MG63 (cell line): ENCODE measurements around the gene HAAO. TPM values are rescaled to one million over a fixed set of nuclear protein-coding genes. Genes with fewer than 3 reads are reported as not detected.
A peak's percentile ranks its signal among the peaks of the same experiment; 100 is the strongest.
"Not testable (repeated sequence)": the region's sequence is repeated elsewhere in the genome, so short reads cannot be mapped to it uniquely, and the experiment has no call there.

Experiments
- DNase-seq: peaks from one replicate; pipeline ENCODE4 v3.0.0-alpha.2; 2020
- H3K27me3 ChIP-seq: fragments of 250-450 bp; sonication (Bioruptor Pico); 2 replicates; pipeline ENCODE4 v1.5.1; 2020; ENCODE audit warnings: mild to moderate bottlenecking, moderate library complexity
- H3K36me3 ChIP-seq: fragments of 250-450 bp; sonication (Bioruptor Pico); 2 replicates; pipeline ENCODE4 v1.5.1; 2020; ENCODE audit warnings: mild to moderate bottlenecking, moderate library complexity
- H3K4me3 ChIP-seq: fragments of 250-450 bp; sonication (Bioruptor Pico); 2 replicates; pipeline ENCODE4 v1.5.1; 2020; ENCODE audit warnings: mild to moderate bottlenecking, moderate library complexity
- H3K9me3 ChIP-seq: fragments of 250-450 bp; sonication (Bioruptor Pico); 2 replicates; pipeline ENCODE4 v1.5.1; 2020; ENCODE audit warnings: mild to moderate bottlenecking, moderate library complexity
- total RNA-seq: library from RNA; depleted of rRNA; stranded (reverse); fragments of >200 nt; shearing (Covaris generic); gene quantifications from 2 replicates; pipeline ENCODE4 v1.2.3, GENCODE V29; 2014; ENCODE audit warnings: low replicate concordance

HAAO gene
- total RNA-seq, 1 experiment from 2014 or later, result not detected

GRCh38 chr2:42747422-42747821, 45.0 kb downstream of the HAAO start:
- Histone ChIP-seq H3K9me3 (no peaks in the 10 kb centered on the region), H3K36me3 (no peaks in the 10 kb centered on the region), H3K27me3 (no peaks in the 10 kb centered on the region), H3K4me3 (no peak overlapping the region)
- DNase-seq, result no peak

- H3K27me3 ChIP-seq, result no peaks in the 10 kb centered on the region
- no peaks in the 10 kb centered on the region; the same call in 1 of the 2 replicates for H3K36me3 ChIP-seq
- no peak overlapping the region for H3K4me3 ChIP-seq
- DNase-seq, result no peak
- no peaks in the 10 kb centered on the region for H3K9me3 ChIP-seq
Observed at GRCh38 chr2:42744545-42745082, 47.8 kb downstream of the HAAO start.

- H3K27me3 ChIP-seq, result no peaks in the 10 kb centered on the region
- H3K9me3 ChIP-seq, result no peaks in the 10 kb centered on the region
- no peak overlapping the region for H3K4me3 ChIP-seq
- DNase-seq, result no peak
- H3K36me3 ChIP-seq, result no peaks in the 10 kb centered on the region; the same call in 1 of the 2 replicates
Observed at GRCh38 chr2:42743659-42743990, 48.8 kb downstream of the HAAO start.

GRCh38 chr2:42742740-42743658, 49.4 kb downstream of the HAAO start:
- Histone ChIP-seq H3K27me3 (no peaks in the 10 kb centered on the region), H3K4me3 (no peak overlapping the region), H3K9me3 (no peaks in the 10 kb centered on the region), H3K36me3 (no peaks in the 10 kb centered on the region; the same call in 1 of the 2 replicates)
- DNase-seq, result no peak

GRCh38 chr2:42741140-42741539, 51.2 kb downstream of the HAAO start:
- no peaks in the 10 kb centered on the region; the same call in 1 of the 2 replicates for H3K36me3 ChIP-seq
- H3K9me3 ChIP-seq, result no peaks in the 10 kb centered on the region
- H3K27me3 ChIP-seq, result no peaks in the 10 kb centered on the region
- no peak overlapping the region for H3K4me3 ChIP-seq
- no peak for DNase-seq

GRCh38 chr2:42736598-42737322, 55.6 kb downstream of the HAAO start:
- H3K27me3 ChIP-seq, result no peaks in the 10 kb centered on the region
- H3K9me3 ChIP-seq, result peaks cover 4% of the 10 kb centered on the region; the same call in 1 of the 2 replicates
- no peak for DNase-seq
- H3K36me3 ChIP-seq, result no peaks in the 10 kb centered on the region; the same call in 1 of the 2 replicates
- H3K4me3 ChIP-seq, result no peak overlapping the region

GRCh38 chr2:42733852-42734251, 58.5 kb downstream of the HAAO start:
- no peaks in the 10 kb centered on the region; the same call in 1 of the 2 replicates for H3K36me3 ChIP-seq
- peaks cover 15% of the 10 kb centered on the region for H3K9me3 ChIP-seq
- H3K27me3 ChIP-seq, result no peaks in the 10 kb centered on the region
- DNase-seq, result no peak
- H3K4me3 ChIP-seq, result no peak overlapping the region

- DNase-seq, H3K27me3 ChIP-seq, H3K36me3 ChIP-seq, H3K4me3 ChIP-seq: not testable (repeated sequence)
- peaks cover 15% of the 10 kb centered on the region for H3K9me3 ChIP-seq
Observed at GRCh38 chr2:42731316-42731715, 61.1 kb downstream of the HAAO start.

- no peak for DNase-seq
- H3K4me3 ChIP-seq, result no peak overlapping the region
- H3K27me3 ChIP-seq, result no peaks in the 10 kb centered on the region
- H3K9me3 ChIP-seq, result peaks cover 11% of the 10 kb centered on the region
- H3K36me3 ChIP-seq, result no peaks in the 10 kb centered on the region
Observed at GRCh38 chr2:42726680-42727079, 65.7 kb downstream of the HAAO start.

- Histone ChIP-seq H3K9me3 (peaks cover 11% of the 10 kb centered on the region), H3K27me3 (no peaks in the 10 kb centered on the region), H3K36me3 (no peaks in the 10 kb centered on the region), H3K4me3 (no peak overlapping the region)
- no peak for DNase-seq
Observed at GRCh38 chr2:42725657-42726056, 66.7 kb downstream of the HAAO start.

- Histone ChIP-seq H3K9me3 (peaks cover 6% of the 10 kb centered on the region), H3K4me3 (no peak overlapping the region), H3K27me3 (no peaks in the 10 kb centered on the region), H3K36me3 (no peaks in the 10 kb centered on the region)
- DNase-seq, result no peak
Observed at GRCh38 chr2:42724886-42725285, 67.5 kb downstream of the HAAO start.

GRCh38 chr2:42723465-42723864, 68.9 kb downstream of the HAAO start:
- Histone ChIP-seq H3K9me3 (no peaks in the 10 kb centered on the region), H3K27me3 (no peaks in the 10 kb centered on the region), H3K4me3 (no peak overlapping the region), H3K36me3 (no peaks in the 10 kb centered on the region)
- DNase-seq, result no peak

- H3K27me3 ChIP-seq, result no peaks in the 10 kb centered on the region
- H3K36me3 ChIP-seq, result no peaks in the 10 kb centered on the region
- no peak overlapping the region for H3K4me3 ChIP-seq
- H3K9me3 ChIP-seq, result no peaks in the 10 kb centered on the region
- DNase-seq, result peak; percentile 38
Observed at GRCh38 chr2:42722320-42723190, 69.8 kb downstream of the HAAO start.

- Histone ChIP-seq H3K9me3 (no peaks in the 10 kb centered on the region), H3K4me3 (no peak overlapping the region), H3K27me3 (no peaks in the 10 kb centered on the region), H3K36me3 (no peaks in the 10 kb centered on the region)
- no peak for DNase-seq
Observed at GRCh38 chr2:42721898-42722297, 70.5 kb downstream of the HAAO start.
